Fibroblast of lung (primary cell): ENCODE results near the gene RASGEF1C.

Experiments used
- CTCF ChIP-seq, 2 donors: IDR thresholded peaks in 1 of 2; conservative IDR thresholded peaks in 1 of 2; 1 replicate in 1 of 2; 2 replicates in 1 of 2; pipeline ENCODE4 v1.5.1; 2011 to 2012; ENCODE audit warnings: low read length in 2 of 2, control low read depth in 1 of 2, inconsistent platforms in 1 of 2, low read depth in 1 of 2, mild to moderate bottlenecking in 1 of 2
- EZH2 ChIP-seq: IDR thresholded peaks from 2 replicates; pipeline ENCODE4 v1.5.1; 2012; ENCODE audit warnings: low read length, control low read depth, mild to moderate bottlenecking; ENCODE audit errors: missing control alignments

- TF ChIP-seq CTCF (conservative IDR thresholded peaks at IDR 0.05 in 1 of 2, IDR thresholded peaks at IDR 0.05 in 1 of 2; ENCODE audit: low read depth in 1 of 2, low read length in 2 of 2) (no peak), EZH2 (no peak)
Measured at GRCh38 chr5:180251141-180251540, 42.1 kb upstream of the RASGEF1C start.
